B cell (primary cell): ENCODE data around the gene KIAA1586. TPM values are rescaled to one million over a fixed set of nuclear protein-coding genes. Genes with fewer than 3 reads are reported as not detected.

Experiments
- ATAC-seq: fragments of 200-7000 bp; cut with Tn5 transposase; one replicate; pipeline ENCODE4 v1.10.0; 2021; ENCODE audit warnings: low read depth, mild to moderate bottlenecking, moderate number of reproducible peaks, moderate library complexity
- CTCF ChIA-PET: fragments of 350-600 bp; sonication (Branson Sonifier 250); formaldehyde crosslinking; loops from one replicate; lab custom pipeline; 2021; ENCODE audit warnings: antibody characterized with exemption, inconsistent platforms; lab: Charles Lee
- POLR2A ChIA-PET: fragments of 350-600 bp; sonication (Branson Sonifier 250); formaldehyde crosslinking; loops from one replicate; lab custom pipeline; 2021; ENCODE audit warnings: antibody characterized with exemption; lab: Charles Lee
- DNase-seq: peaks from one replicate; pipeline ENCODE4 v3.0.0; 2013
- H2AFZ ChIP-seq: 2 replicates; pipeline ENCODE4 v1.6.1; 2012; ENCODE audit warnings: mild to moderate bottlenecking, low read depth, low read length; ENCODE audit not compliant: insufficient read depth, poor library complexity, severe bottlenecking
- H3K27ac ChIP-seq, 2 donors: 1 replicate in 1 of 2; 2 replicates in 1 of 2; pipeline ENCODE4 v1.5.1; 2012 to 2013; ENCODE audit warnings: low read length in 2 of 2, mild to moderate bottlenecking in 2 of 2, moderate library complexity in 1 of 2
- H3K27me3 ChIP-seq, 4 experiments: fragments of 200-600 bp in 1 of 4; sonication (generic) in 1 of 4; replicated peaks in 1 of 4; 1 replicate in 2 of 4; 2 replicates in 2 of 4; pipeline versions ENCODE4 v1.6.1 to v1.7.0; 2013 to 2016; ENCODE audit warnings: low read length in 3 of 4, mild to moderate bottlenecking in 2 of 4, mixed read lengths in 1 of 4, moderate library complexity in 1 of 4; ENCODE audit not compliant: insufficient read depth in 4 of 4, control insufficient read depth in 3 of 4; ENCODE audit errors: control extremely low read depth in 1 of 4
- H3K36me3 ChIP-seq, 2 experiments: replicated peaks in 1 of 2; 1 replicate in 1 of 2; 2 replicates in 1 of 2; pipeline versions ENCODE4 v1.6.1 to v1.7.1; 2013; ENCODE audit warnings: low read length in 1 of 2; ENCODE audit not compliant: insufficient read depth in 2 of 2, control insufficient read depth in 1 of 2; ENCODE audit errors: control extremely low read depth in 1 of 2, extremely low read depth in 1 of 2
- H3K4me1 ChIP-seq, 2 donors: fragments of 200-600 bp in 1 of 2; sonication (generic) in 1 of 2; 1 replicate in 1 of 2; 2 replicates in 1 of 2; pipeline versions ENCODE4 v1.5.1 to v1.6.1; 2013 to 2017; ENCODE audit warnings: low read length in 2 of 2; ENCODE audit not compliant: control insufficient read depth in 2 of 2, insufficient read depth in 2 of 2
- H3K4me2 ChIP-seq: replicated peaks from 2 replicates; pipeline ENCODE3; 2012; ENCODE audit warnings: mild to moderate bottlenecking, low read depth, low read length; ENCODE audit not compliant: poor library complexity, severe bottlenecking
- H3K4me3 ChIP-seq, 5 experiments: fragments of 200-600 bp in 1 of 5; sonication (generic) in 1 of 5; 1 replicate in 3 of 5; 2 replicates in 2 of 5; pipeline versions ENCODE4 v1.5.1 to v1.7.0; 2011 to 2016; ENCODE audit warnings: low read length in 4 of 5, mild to moderate bottlenecking in 4 of 5, low read depth in 2 of 5, control low read depth in 1 of 5, moderate library complexity in 1 of 5; ENCODE audit not compliant: insufficient read depth in 1 of 5; ENCODE audit errors: control extremely low read depth in 1 of 5, extremely low read depth in 1 of 5
- H3K79me2 ChIP-seq: fragments of 200-600 bp; sonication (generic); one replicate; pipeline ENCODE4 v1.6.0; 2016; ENCODE audit warnings: low read length; ENCODE audit not compliant: control insufficient read depth, insufficient read depth
- H3K9ac ChIP-seq: fragments of 200-600 bp; sonication (generic); 2 replicates; pipeline ENCODE4 v1.6.1; 2017; ENCODE audit warnings: mild to moderate bottlenecking, low read length, moderate library complexity
- H3K9me3 ChIP-seq, 3 donors: one replicate each; pipeline versions ENCODE4 v1.6.1 to v1.7.1; 2013; ENCODE audit warnings: low read length in 2 of 3; ENCODE audit not compliant: control insufficient read depth in 2 of 3, insufficient read depth in 1 of 3; ENCODE audit errors: control extremely low read depth in 1 of 3
- H4K20me1 ChIP-seq: 2 replicates; pipeline ENCODE4 v1.6.0; 2012; ENCODE audit warnings: mild to moderate bottlenecking, low read length; ENCODE audit not compliant: insufficient read depth, control insufficient read depth, poor library complexity, severe bottlenecking
- H3K27ac Mint-ChIP-seq: one replicate; pipeline ENCODE4 v1.8.0; 2021; ENCODE audit warnings: mixed read lengths
- H3K27me3 Mint-ChIP-seq: one replicate; pipeline ENCODE4 v1.8.0; 2021; ENCODE audit warnings: mixed read lengths
- H3K4me1 Mint-ChIP-seq: one replicate; pipeline ENCODE4 v1.8.0; 2021; ENCODE audit warnings: mixed read lengths
- H3K4me3 Mint-ChIP-seq: one replicate; pipeline ENCODE4 v1.8.0; 2021; ENCODE audit warnings: mixed read lengths
- H3K9me3 Mint-ChIP-seq: one replicate; pipeline ENCODE4 v1.8.0; 2022; ENCODE audit warnings: mixed read lengths; ENCODE audit not compliant: insufficient read depth
- CTCF ChIP-seq: fragments of 200-600 bp; IDR thresholded peaks from one replicate; pipeline ENCODE4 v1.8.0; 2022; ENCODE audit warnings: antibody characterized with exemption, mild to moderate bottlenecking
- EZH2 ChIP-seq: IDR thresholded peaks from 2 replicates; pipeline ENCODE4 v1.6.1; 2012; ENCODE audit warnings: borderline replicate concordance, low read depth, mild to moderate bottlenecking, moderate library complexity, low read length; ENCODE audit not compliant: insufficient read depth, poor library complexity, severe bottlenecking
- WGBS: methylation state at CpG from one replicate; pipeline ENCODE4 v1.1.5; 2013; ENCODE audit warnings: missing lambda C conversion rate; ENCODE audit not compliant: insufficient coverage; 5-methylcytosine and 5-hydroxymethylcytosine counted together
- intact Hi-C: fragments of 100-400 bp; cut with micrococcal nuclease; formaldehyde crosslinking; loops from one replicate; pipeline ENCODE4 v1.10.0; 2022
- polyA plus RNA-seq: library from polyadenylated mRNA; depleted of rRNA; stranded (reverse); fragments of >200 nt; gene quantifications from 2 replicates; pipeline ENCODE4 v1.2.3, GENCODE V29; 2012
- total RNA-seq, 2 donors: library from RNA; stranded (reverse); fragments of 120-200 nt in 1 of 2; gene quantifications; 1 replicate in 1 of 2; 2 replicates in 1 of 2; pipeline versions ENCODE4 v1.2.3 to v1.2.4, GENCODE V29; 2013 to 2022

KIAA1586 gene
- total and polyA plus RNA-seq, 2 donors (not counting 1 experiment from before 2014, with no cell fraction given): 1.2 to 16.3 TPM

- WGBS: 100% methylated on average over 3 of the region's 4 CpGs
- no peak overlapping the region for H2AFZ ChIP-seq
- H3K27me3 ChIP-seq: no peaks in the 10 kb centered on the region
- TF ChIP-seq EZH2: no peak
- TF ChIP-seq CTCF: no peak
- Mint-ChIP-seq H3K4me3 (no peak overlapping the region), H3K9me3 (no peaks in the 10 kb centered on the region), H3K27me3 (no peaks in the 10 kb centered on the region), H3K27ac (no peak overlapping the region), H3K4me1 (peaks cover 9% of the 10 kb centered on the region)
- H3K9ac ChIP-seq: no peak overlapping the region
- CTCF ChIA-PET: no interaction called here
- no peaks in the 10 kb centered on the region for H3K79me2 ChIP-seq
- DNase-seq: no peak
- no peaks in the 10 kb centered on the region for H4K20me1 ChIP-seq
- POLR2A ChIA-PET: no interaction called here
- H3K4me1 ChIP-seq: peaks cover 5 to 9% of the 10 kb centered on the region in 2 donors
- no peaks in the 10 kb centered on the region for H3K36me3 ChIP-seq
- intact Hi-C loops: no loop called here
- H3K4me3 ChIP-seq: no peak overlapping the region
- no peak for ATAC-seq
- no peak overlapping the region for H3K4me2 ChIP-seq
- no peak overlapping the region for H3K27ac ChIP-seq
- no peaks in the 10 kb centered on the region for H3K9me3 ChIP-seq
Observed at GRCh38 chr6:57069228-57069627, 22.7 kb downstream of the KIAA1586 start.

- no peaks in the 10 kb centered on the region for H3K27me3 Mint-ChIP-seq
- Histone ChIP-seq H3K9me3 (no peaks in the 10 kb centered on the region), H3K27me3 (no peaks in the 10 kb centered on the region), H3K79me2 (no peaks in the 10 kb centered on the region), H3K36me3 (no peaks in the 10 kb centered on the region), H3K4me1 (peaks cover under 1 to 3% of the 10 kb centered on the region in 2 donors), H3K9ac (no peak overlapping the region), H4K20me1 (no peaks in the 10 kb centered on the region), H3K4me2 (no peak overlapping the region), H3K27ac (no peak overlapping the region), H2AFZ (no peak overlapping the region), H3K4me3 (no peak overlapping the region)
- H3K27ac Mint-ChIP-seq: no peak overlapping the region
- POLR2A ChIA-PET: no interaction called here
- TF ChIP-seq EZH2 (no peak), CTCF (no peak)
- CTCF ChIA-PET: no interaction called here
- DNase-seq: no peak
- H3K4me1 Mint-ChIP-seq: peaks cover 3% of the 10 kb centered on the region
- intact Hi-C loops: no loop called here
- WGBS: 96% methylated on average over 9 of the region's 9 CpGs
- ATAC-seq: no peak
- H3K9me3 Mint-ChIP-seq: no peaks in the 10 kb centered on the region
- H3K4me3 Mint-ChIP-seq: no peak overlapping the region
Observed at GRCh38 chr6:57069920-57070331, 23.4 kb downstream of the KIAA1586 start.
